GM13977 (cell line): ENCODE results near the gene RBSN.

Experiments
- DNase-seq: peaks from one replicate; pipeline ENCODE4 v3.0.0; 2012; ENCODE audit warnings: low spot score
- CTCF ChIP-seq: IDR thresholded peaks from 2 replicates; pipeline ENCODE4 v1.5.1; 2012; ENCODE audit warnings: mild to moderate bottlenecking, control low read depth; ENCODE audit not compliant: insufficient read depth; ENCODE audit errors: extremely low read depth, missing control alignments
- in situ Hi-C: fragments of 300-500 bp; cut with MboI; formaldehyde crosslinking; loops from one replicate; pipeline ENCODE4 v1.12.0; 2022; ENCODE audit warnings: low sequenced_read_pairs, low pct_unique_long_range_greater_than_20kb, mixed read lengths, inconsistent platforms; ENCODE audit not compliant: unreplicated experiment

Gene RBSN

DNA sequence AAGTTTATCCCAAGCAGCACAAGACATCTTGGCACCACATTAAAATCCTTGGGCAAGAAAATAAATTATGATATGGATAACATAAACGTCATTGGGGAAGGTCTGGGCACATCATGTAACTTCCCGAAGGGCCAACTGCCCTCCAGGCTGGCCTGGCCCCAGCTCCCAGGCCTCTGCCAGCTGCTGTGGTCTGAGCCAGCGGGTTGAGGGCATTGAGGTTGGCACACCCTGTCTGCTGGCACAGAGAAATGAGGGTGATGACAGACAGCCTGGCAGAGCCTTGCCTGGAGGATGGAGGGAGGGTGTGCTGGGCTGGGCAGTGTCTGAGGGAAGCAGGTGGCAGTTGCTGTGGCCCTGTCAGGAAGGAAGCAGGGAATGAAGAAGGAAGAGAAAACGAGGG, 3.3 kb upstream of the RBSN start:
- in situ Hi-C loops = loop anchor here (25.0 kb wide), 1 partner anchor 310 kb away; no protein-coding TSS in a partner anchor
- DNase-seq = no peak
- TF ChIP-seq CTCF = no peak

DNA sequence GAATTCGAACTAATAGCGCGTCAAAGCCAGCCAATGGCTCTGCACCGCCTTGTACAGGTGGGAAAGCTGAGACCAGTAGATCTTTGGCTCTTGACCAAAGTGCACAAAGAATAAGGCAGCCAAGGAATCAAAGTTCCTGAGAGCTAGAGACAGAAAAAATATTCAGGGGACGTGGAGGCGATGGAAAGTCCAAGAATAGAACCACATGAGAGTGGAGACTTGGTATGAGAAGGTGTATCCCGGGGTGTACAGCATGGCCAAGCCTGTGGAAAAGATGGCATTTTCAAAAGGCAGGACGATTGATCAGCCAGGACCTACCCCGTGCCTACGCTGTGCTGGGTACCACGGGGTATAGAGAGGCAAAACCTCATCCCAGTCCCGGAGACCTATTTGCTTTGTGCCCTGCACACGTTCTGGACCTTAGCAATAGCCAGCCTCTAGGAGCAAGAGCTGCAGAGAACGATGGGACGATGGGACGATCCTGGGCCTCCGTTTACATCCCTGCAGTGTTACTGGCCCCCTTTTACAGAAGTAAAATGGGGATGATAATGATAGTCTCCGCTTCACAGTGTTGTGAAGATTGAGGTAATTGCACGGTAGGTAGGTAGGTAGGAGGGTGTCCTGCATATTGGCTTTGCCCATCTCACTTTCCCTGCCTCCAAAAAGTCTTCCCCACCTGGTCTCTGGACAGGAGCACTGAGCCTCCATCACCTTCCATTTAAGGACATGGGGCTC, 583 bp upstream of the RBSN start:
- in situ Hi-C loops = loop anchor here (25.0 kb wide), 1 partner anchor 313 kb away; no protein-coding TSS in a partner anchor
- no peak for TF ChIP-seq CTCF
- peak; percentile 21 for DNase-seq

DNA sequence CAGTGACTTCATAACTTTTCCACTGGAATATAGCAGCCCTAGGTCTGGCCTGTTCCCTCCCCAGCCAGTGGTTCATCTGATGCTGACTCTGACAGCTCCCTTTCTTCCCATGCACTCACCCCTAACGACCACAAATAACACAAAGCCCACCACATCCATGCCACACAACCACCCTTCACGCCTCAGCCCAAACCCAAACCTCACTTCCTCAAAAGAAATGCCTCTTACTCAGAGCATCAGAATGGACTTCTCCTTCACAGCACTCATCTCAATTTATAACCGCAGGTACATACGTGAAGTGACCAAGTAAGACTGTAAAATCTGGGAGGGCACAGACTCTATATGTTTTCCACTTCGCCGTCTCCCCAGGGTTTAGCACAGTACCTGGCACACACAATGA, 1.1 kb downstream of the RBSN start:
- in situ Hi-C loops = no loop called here
- no peak for DNase-seq
- no peak for TF ChIP-seq CTCF

DNA sequence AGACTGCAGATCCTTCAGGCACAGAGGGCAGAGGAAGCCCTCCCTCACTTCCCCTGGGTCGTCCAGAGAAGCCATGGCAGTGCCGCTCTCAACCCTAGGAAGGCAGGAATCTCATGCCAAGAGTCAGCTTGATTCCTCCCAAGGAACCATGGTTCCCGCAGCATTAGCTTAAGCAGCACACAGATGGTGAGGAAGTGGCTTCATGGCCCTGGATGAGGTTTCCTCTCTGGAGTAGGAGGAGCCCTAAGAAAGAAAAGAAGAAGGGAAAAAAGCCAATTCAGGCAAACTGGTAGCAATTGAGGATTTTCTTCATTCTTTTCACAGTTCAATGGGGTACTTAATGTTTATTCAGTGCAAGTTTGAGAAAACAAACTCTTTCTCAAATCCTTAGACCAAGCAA, 2.9 kb downstream of the RBSN start:
- no peak for TF ChIP-seq CTCF
- in situ Hi-C loops = no loop called here
- DNase-seq = no peak

DNA sequence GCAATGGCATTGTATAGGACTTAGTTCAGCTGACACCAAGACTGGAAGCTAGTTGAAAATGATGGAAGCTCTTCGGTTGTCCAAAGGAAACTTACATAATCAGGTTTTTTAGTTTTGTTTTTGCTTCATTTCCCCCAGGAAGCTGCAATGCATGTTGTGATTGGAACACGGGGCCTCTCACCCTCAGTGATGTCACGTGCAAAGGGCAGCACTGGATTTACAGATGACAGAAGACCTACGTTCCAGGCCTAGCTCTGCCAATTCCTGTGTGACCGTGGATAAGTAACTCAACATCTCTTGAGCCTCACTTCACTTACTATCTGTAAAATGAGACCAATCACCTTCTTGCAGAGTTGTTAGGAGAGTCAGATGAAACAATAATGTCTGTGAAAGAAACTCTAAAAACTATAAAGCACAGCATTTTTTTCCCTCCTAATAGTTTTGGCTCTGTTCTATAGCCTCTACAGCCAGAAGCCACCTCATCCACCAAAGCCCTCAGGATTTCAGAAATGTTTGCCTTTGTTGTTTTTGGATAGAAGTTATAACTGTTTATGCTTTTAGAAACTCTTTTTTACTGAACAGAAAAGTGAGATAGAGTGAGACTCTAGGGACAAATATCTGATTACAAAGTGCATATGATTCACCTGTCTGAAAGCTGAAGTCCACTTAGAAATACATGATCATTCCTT, 4.6 kb downstream of the RBSN start:
- TF ChIP-seq CTCF = no peak
- in situ Hi-C loops = no loop called here
- DNase-seq = no peak

- no peak for TF ChIP-seq CTCF
- no peak for DNase-seq
Measured at GRCh38 chr3:15092686-15093085, 6.3 kb downstream of the RBSN start.

More at GRCh38 chr3:15092686-15093085, 6.3 kb downstream of the RBSN start:
- in situ Hi-C loops = no loop called here
